Measurements from ENCODE around the gene CDK2.
A peak's percentile ranks its signal among the peaks of the same experiment; 100 is the strongest.

CDK2 gene

DNA sequence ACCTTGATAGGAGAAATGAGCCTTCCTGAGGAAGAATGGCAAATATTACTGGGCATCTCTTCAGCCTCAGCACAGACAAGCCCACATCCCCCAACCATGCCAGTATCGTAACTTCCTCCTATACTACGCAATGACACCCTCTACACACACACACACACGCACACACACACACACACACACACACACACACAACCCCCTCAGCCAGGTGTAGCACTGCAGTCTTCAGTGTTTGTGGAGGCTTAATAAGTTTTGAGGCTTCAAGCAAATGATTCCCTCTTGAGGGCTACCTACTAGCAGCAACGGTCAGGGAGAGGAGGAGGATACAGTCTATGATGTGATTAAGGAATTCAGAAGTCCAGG is 34.1 kb upstream of the CDK2 start:
- peaks cover 70% of the 10 kb centered on the region for H3K36me3 Mint-ChIP-seq (ENCODE audit: low read depth)
- H3K9me3 Mint-ChIP-seq, result no peaks in the 10 kb centered on the region
- H3K27ac Mint-ChIP-seq, result peak overlapping the region; percentile 98
- peaks cover 75% of the 10 kb centered on the region for H3K4me1 Mint-ChIP-seq (ENCODE audit: low read depth)
- H3K27me3 Mint-ChIP-seq, result no peaks in the 10 kb centered on the region
- H3K4me3 Mint-ChIP-seq, result peak overlapping the region; percentile 91
- peak; percentile 51 for DNase-seq

DNA sequence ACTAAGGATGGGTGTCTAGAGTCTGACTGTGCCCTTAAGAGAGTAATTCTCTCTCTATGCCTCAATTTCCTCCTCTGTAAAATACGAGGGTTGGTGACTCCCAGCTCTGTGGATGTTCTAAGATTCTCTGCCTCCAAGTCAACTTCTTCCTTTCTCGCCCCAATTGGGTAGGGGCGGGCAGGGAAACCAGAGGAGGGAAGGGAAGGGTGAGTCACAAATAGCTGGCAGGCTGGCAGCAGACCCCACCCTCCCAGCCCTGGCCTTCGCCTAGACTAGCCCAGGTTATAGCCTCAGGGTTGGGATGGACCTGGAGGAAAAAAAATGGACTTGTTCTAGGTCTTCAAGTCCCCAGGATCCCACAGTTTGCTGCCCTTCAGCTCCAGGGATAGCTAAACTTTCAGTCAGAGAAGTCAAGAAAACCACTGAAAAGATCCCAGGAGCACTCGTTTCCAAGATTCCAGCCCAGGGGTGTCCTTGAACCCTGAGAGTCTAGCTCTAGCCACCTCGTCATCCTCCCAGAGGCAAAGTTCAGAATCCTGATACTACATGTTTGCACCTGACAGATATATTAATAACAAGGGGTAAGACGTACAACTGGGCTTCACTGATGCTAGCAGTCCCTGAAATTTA is 33.3 kb upstream of the CDK2 start:
- peaks cover 72% of the 10 kb centered on the region for H3K36me3 Mint-ChIP-seq (ENCODE audit: low read depth)

DNA sequence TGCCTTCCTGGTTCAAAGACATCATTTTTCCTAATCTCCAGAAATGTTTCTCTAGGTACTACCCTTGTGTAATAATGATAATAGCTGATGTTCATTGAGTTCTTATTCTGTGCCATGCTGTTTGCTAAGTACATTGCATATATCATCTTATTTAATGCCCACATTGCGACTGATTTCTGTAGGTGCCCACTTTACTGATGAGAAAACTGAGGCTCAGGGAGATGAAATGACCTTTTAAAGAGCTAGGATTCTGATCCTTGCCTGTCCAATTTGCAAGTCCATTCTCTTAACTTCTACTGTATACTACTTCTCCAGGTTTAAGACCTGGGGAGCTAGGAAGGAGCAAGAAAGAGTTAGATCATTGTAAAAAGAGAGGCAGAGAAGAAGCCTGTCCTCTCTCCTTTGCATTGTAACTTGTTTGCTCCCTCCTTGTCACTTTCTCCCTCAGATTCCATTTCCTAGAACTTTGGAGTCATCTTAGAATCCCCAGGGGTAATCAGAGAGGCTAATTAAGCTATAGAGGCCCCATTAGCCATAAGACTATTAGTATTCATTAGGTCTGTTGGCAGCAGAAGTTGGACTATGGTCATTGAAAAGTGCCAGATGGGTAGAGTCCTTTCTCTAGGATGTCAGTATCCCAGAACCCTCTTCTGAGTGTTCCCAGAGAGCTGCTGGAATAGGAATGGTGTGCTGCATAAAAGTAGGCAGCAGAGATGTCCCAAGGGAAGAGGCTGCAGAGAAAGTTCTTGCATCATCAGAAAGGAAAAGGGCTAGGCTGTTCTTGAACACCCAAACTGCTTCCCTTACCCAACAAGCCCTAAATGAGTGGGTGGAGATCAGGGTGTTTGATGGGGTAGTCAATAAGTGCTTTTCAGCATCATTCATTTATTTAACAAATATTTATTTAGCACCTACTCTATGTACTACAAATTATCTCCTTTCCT is 32.6 kb upstream of the CDK2 start:
- Mint-ChIP-seq H3K36me3 (ENCODE audit: low read depth) (peaks cover 80% of the 10 kb centered on the region), H3K27me3 (no peaks in the 10 kb centered on the region), H3K4me1 (ENCODE audit: low read depth) (peaks cover 85% of the 10 kb centered on the region), H3K27ac (peak overlapping the region; percentile 98), H3K9me3 (no peaks in the 10 kb centered on the region), H3K4me3 (peak overlapping the region; percentile 91)
- no peak for DNase-seq

More for the DNA sequence above, 33.3 kb upstream of the CDK2 start:
- DNase-seq, result no peak
- H3K27me3 Mint-ChIP-seq, result no peaks in the 10 kb centered on the region
- peaks cover 80% of the 10 kb centered on the region for H3K4me1 Mint-ChIP-seq (ENCODE audit: low read depth)
- no peaks in the 10 kb centered on the region for H3K9me3 Mint-ChIP-seq
- peak overlapping the region; percentile 91 for H3K4me3 Mint-ChIP-seq
- peak overlapping the region; percentile 98 for H3K27ac Mint-ChIP-seq

DNA sequence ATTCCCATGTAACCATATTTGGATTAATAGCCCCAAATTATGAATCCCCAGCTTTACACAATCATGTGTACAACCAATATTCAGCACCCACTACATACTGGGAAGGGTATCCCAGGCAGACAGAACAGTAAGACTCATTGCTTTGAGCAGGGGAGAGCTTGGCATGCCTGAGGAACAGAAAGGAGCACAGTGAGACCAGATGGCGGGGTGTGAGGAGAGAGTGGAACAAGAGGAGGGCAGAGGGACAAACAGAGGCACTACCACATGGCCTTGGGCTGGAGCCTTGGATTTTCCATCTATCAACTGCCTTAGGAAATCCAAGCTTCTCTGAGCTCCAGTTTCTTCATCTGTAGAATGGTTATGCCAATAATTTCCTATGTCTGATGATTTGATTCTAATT is 31.9 kb upstream of the CDK2 start:
- Mint-ChIP-seq H3K27ac (peak overlapping the region; percentile 98), H3K9me3 (no peaks in the 10 kb centered on the region), H3K4me3 (peak overlapping the region; percentile 91), H3K4me1 (ENCODE audit: low read depth) (peaks cover 85% of the 10 kb centered on the region), H3K36me3 (ENCODE audit: low read depth) (peaks cover 87% of the 10 kb centered on the region), H3K27me3 (no peaks in the 10 kb centered on the region)
- no peak for DNase-seq

DNA sequence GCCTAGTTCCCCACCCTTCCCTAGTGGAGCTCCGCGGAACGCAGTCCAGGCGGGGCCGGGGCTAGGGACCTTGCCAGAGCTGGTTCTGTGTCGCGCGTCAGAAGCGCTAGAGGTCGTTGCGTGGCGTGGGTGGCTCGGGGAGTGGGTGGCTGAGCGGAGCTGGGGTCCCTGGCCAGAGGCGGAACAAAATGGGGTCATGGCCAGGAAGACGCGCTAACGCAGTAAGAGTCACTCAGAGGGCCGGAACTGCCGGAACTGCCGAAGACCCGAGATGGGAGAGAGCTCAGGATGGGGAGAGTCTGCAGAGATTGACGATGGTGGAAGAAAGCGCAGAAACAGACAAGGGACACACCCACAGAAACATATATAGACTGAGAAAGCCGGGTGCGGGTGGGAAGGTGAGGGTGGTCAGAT is 30.9 kb upstream of the CDK2 start:
- peak; percentile 58 for DNase-seq
- Mint-ChIP-seq H3K4me1 (ENCODE audit: low read depth) (peaks cover 86% of the 10 kb centered on the region), H3K36me3 (ENCODE audit: low read depth) (peaks cover 97% of the 10 kb centered on the region), H3K27ac (peak overlapping the region; percentile 98), H3K27me3 (no peaks in the 10 kb centered on the region), H3K4me3 (peak overlapping the region; percentile 91), H3K9me3 (no peaks in the 10 kb centered on the region)

DNA sequence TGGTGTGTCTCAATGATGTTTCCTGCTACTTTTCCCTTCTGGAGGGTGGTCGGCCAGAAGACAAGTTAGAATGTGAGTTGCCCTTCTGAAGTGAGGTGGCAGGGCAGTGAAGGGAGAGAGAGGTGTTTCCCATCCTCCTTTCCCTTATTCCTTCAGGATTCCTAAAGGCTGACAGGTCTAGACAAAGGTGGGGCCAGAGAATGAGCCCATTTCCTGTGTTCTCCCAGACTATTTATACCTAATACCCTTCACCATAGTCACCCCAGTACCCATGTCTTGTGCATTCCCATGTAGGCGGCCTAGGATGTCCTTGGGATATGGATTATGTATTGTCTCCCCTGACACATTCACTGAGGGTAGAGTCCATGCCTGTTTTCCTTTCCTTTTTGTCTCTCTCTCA is 28.6 kb upstream of the CDK2 start:
- Mint-ChIP-seq H3K36me3 (ENCODE audit: low read depth) (peaks cover 99% of the 10 kb centered on the region), H3K27ac (peak overlapping the region; percentile 98), H3K4me1 (ENCODE audit: low read depth) (peaks cover 91% of the 10 kb centered on the region), H3K27me3 (no peaks in the 10 kb centered on the region), H3K4me3 (no peak overlapping the region), H3K9me3 (no peaks in the 10 kb centered on the region)
- no peak for DNase-seq

DNA sequence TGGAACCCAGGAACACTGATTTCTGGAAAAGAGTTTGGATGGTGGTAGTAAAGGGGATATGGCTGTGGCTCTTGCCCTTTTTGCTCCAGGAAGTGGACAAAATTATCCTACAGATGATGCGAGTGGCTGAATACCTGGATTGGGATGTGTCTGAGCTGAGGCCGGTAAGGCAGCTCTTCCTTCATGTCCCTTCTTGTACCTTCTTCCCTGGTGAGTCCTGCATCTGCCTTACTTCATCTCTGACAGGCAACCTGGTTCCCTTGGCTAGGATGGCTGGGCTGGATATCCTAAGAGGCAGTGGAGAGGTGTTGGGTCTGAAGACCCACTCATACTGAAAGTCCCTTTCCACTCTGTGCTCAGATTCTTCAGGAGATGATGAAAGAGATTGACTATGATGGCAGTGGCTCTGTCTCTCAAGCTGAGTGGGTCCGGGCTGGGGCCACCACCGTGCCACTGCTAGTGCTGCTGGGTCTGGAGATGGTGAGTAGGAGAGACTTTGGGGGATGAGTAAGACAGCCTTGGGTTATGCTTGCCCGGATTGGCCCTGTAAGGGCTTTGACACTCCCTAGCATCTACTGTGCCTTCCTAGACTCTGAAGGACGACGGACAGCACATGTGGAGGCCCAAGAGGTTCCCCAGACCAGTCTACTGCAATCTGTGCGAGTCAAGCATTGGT is 27.7 kb upstream of the CDK2 start:
- Mint-ChIP-seq H3K36me3 (ENCODE audit: low read depth) (peaks cover 100% of the 10 kb centered on the region), H3K27ac (peak overlapping the region; percentile 98), H3K4me1 (ENCODE audit: low read depth) (peaks cover 83% of the 10 kb centered on the region), H3K27me3 (no peaks in the 10 kb centered on the region), H3K9me3 (no peaks in the 10 kb centered on the region), H3K4me3 (no peak overlapping the region)
- DNase-seq, result peak; percentile 44

DNA sequence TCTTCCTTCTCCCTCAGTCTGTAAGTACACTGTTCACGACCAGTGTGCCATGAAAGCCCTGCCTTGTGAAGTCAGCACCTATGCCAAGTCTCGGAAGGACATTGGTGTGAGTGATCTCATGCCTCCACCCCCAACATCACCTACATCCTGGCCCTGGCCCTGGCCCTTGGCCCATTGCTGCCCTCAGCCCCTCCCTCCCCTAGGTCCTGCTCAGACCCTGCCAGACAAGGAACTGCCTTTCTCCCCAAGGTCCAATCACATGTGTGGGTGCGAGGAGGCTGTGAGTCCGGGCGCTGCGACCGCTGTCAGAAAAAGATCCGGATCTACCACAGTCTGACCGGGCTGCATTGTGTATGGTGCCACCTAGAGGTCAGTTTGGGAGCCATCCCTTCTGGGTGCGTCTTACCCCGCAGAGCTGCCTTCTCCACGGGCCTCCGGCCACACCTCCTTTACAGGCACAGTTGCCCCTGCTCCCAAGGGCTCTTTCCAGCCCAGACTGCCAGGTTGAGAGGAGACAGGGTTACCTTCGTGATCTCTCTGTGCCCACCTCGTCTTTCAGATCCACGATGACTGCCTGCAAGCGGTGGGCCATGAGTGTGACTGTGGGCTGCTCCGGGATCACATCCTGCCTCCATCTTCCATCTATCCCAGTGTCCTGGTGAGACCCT is 26.4 kb upstream of the CDK2 start:
- H3K27me3 Mint-ChIP-seq, result no peaks in the 10 kb centered on the region
- peak overlapping the region; percentile 98 for H3K27ac Mint-ChIP-seq
- peaks cover 99% of the 10 kb centered on the region for H3K36me3 Mint-ChIP-seq (ENCODE audit: low read depth)
- peak; percentile 84 for DNase-seq
- H3K9me3 Mint-ChIP-seq, result no peaks in the 10 kb centered on the region
- H3K4me1 Mint-ChIP-seq (ENCODE audit: low read depth), result peaks cover 77% of the 10 kb centered on the region
- H3K4me3 Mint-ChIP-seq, result peak overlapping the region; percentile 35

DNA sequence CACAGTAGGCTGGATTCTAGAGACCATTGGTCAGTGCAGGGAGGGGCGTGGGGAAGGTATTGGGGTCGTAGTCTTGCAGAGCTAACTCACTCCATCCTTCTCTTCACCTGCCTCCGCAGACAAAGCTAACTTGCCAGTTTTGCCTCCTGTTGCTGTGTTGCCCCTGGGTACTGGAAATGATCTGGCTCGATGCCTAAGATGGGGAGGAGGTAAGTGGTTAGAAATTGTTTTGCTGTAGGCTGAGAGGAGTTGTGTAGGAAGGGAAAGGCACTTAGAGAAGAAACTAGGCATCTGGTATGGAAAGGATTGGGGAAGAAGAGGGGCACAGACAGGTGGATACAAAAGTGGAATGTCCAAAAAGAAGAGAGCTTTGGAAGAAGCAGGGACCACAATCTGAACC is 24.6 kb upstream of the CDK2 start:
- no peak for DNase-seq
- Mint-ChIP-seq H3K27ac (peak overlapping the region; percentile 79), H3K9me3 (no peaks in the 10 kb centered on the region), H3K36me3 (ENCODE audit: low read depth) (peaks cover 99% of the 10 kb centered on the region), H3K4me1 (ENCODE audit: low read depth) (peaks cover 74% of the 10 kb centered on the region), H3K27me3 (no peaks in the 10 kb centered on the region), H3K4me3 (no peak overlapping the region)

DNA sequence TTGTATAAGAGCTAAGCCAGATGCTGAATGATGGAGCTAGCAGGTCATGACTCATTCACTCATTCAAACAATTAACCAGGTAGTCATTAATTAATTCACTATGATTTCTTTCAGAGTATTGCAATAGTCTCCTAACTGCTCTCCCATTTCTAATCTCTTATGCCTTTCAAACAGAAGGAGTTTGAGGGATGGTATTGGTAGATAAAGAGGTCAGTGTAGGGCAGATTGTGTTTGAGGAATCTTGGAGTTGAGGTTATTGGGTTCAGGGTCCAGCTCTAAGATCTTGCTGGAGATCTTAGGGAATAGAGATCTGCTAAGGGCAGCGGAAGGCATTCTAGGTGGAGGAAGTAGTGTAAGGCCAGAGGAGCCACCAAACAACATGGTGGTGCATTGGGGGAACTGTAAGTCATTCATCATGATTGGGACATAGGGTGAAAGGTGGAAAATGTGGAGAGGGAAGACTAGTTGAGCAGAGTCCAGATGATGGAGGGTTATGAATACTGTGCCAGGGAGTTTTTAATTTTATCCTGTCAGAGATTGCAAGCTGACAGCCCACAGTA is 24.0 kb upstream of the CDK2 start:
- Mint-ChIP-seq H3K36me3 (ENCODE audit: low read depth) (peaks cover 98% of the 10 kb centered on the region), H3K4me3 (no peak overlapping the region), H3K27me3 (no peaks in the 10 kb centered on the region), H3K9me3 (no peaks in the 10 kb centered on the region), H3K27ac (peak overlapping the region; percentile 79), H3K4me1 (ENCODE audit: low read depth) (peaks cover 73% of the 10 kb centered on the region)
- no peak for DNase-seq

DNA sequence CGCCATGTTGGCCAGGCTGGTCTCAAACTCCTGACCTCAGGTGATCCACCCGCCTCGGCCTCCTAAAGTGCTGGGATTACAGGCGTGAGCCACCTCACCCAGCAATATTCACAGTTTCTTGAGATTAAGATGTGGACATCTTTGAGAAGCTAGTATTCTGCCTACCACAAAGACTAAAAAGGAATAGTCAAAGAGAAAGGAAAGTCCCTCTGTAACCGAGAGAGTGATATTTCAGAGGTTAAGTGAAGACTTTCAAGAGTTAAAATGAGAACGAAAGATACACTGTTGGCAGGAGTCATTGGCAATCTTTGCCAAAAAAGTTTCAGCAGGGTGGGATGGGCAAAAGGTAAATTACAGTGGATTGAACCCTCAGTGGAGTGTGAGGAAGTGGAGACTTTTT is 20.1 kb upstream of the CDK2 start:
- peak overlapping the region; percentile 86 for H3K27ac Mint-ChIP-seq
- DNase-seq, result no peak
- H3K4me1 Mint-ChIP-seq (ENCODE audit: low read depth), result peaks cover 42% of the 10 kb centered on the region
- no peaks in the 10 kb centered on the region for H3K27me3 Mint-ChIP-seq
- peaks cover 86% of the 10 kb centered on the region for H3K36me3 Mint-ChIP-seq (ENCODE audit: low read depth)
- no peak overlapping the region for H3K4me3 Mint-ChIP-seq
- no peaks in the 10 kb centered on the region for H3K9me3 Mint-ChIP-seq

DNA sequence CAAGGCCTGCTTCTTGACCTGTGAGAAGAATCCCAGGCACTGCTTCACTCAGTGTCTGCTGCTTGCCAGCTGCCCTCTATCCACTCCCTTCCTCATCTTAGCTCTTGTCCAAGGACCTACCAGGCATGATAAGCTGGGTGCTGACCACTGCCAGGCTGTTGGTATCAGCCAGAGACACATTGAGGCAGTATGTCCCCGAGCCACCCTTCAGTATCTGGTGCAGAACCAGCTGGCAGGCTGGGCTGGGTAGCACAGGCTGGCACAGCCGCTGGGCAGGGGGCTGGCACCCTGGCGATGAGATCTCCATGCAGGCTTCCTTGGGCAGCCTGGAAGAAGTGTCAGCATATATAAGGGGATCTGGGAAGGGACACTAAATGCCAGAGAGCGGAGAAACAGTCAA is 11.3 kb upstream of the CDK2 start:
- Mint-ChIP-seq H3K4me3 (no peak overlapping the region), H3K36me3 (ENCODE audit: low read depth) (peaks cover 55% of the 10 kb centered on the region), H3K27ac (peak overlapping the region; percentile 74), H3K4me1 (ENCODE audit: low read depth) (peaks cover 30% of the 10 kb centered on the region), H3K27me3 (no peaks in the 10 kb centered on the region), H3K9me3 (no peaks in the 10 kb centered on the region)
- DNase-seq, result peak; percentile 32

DNA sequence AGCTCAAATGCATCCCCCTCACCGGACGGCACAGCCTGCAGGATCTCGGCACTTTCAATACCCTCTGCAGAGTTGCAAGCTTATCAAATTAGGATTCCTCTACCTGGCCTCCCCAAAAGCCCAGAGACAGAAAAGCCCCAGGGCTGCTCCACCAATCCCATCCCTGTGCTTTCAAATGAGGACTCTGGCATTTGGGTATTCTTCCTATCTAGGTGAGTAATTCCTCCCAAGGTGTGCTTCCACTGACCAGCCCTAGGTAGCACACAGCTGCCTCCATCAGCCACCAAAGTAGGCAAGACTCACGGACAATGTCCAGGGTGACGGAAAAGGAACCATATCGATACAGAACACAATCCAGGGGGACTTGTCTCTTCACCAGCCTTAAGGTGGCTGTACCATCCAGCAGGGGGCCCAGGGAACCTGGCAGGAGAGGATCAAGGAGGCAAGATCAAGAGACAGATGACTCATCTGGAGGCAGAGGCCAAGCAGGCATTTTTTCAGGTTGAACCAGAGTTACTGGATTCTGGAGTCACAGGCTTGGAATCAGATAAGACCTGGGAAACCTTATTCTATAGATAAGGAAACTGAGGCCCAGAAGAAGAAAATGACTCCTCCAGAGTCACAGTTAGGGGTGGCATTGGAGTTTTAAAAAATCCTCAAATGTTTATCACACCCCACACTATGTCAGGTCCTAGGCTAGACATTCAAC is 10.7 kb upstream of the CDK2 start:
- H3K9me3 Mint-ChIP-seq, result no peaks in the 10 kb centered on the region
- no peaks in the 10 kb centered on the region for H3K27me3 Mint-ChIP-seq
- no peak overlapping the region for H3K4me3 Mint-ChIP-seq
- peaks cover 30% of the 10 kb centered on the region for H3K4me1 Mint-ChIP-seq (ENCODE audit: low read depth)
- DNase-seq, result peak; percentile 57
- H3K36me3 Mint-ChIP-seq (ENCODE audit: low read depth), result peaks cover 52% of the 10 kb centered on the region
- peak overlapping the region; percentile 74 for H3K27ac Mint-ChIP-seq
